Heart left ventricle (tissue), 13 donors: ENCODE data around the gene DIP2C.

ENCODE experiments used
- POLR2A ChIP-seq, 2 donors: fragments of 450-650 bp; IDR thresholded peaks; one replicate each; pipeline ENCODE4 v1.6.1; 2017; ENCODE audit warnings: antibody characterized with exemption in 2 of 2, mild to moderate bottlenecking in 2 of 2, moderate library complexity in 2 of 2
- TF ChIP-seq, protein P1 (sequence below), 12 donors: fragments of 200-600 bp; sonication (generic) in 4 of 12; IDR thresholded peaks; one replicate each; pipeline versions ENCODE4 v1.5.0 to v1.8.0; 2018 to 2022; ENCODE audit warnings: antibody characterized with exemption in 12 of 12, mild to moderate bottlenecking in 5 of 12
- donor health status: ischemic (EF 13 %, LVEDD 7.1; RV severe dilation, severe dysfunction).
- donor health status: DM: no; HTN: yes; CAD: no.
- donor health status: DM: no; HTN: no; CAD: no.
- donor health status: ischemic (EF 25% LVEDD 6.9; RV normal size, moderate dysfunction).
- donor health status: ischemic (EF 25% LVEDD 5.7; RV mildly dilated, moderate dysfunction).
- donor health status: ischemic (EF 35%, LVEDD 5.7; RV mildly dilated, moderate dysfunction).
- donor health status: nonischemic (EF 11% LVEDD 7.7; RV severe dilation, severe dysfunction).
- donor health status: DM: yes; HTN: yes; CAD: no.
- donor health status: PGD.
- donor health status: ischemic (EF 29% LVEDD 5.4; RV normal size, mild dysfunction).
- donor health status: nonischemic (EF 23%, LVEDD 6.1; RV moderate dilation, normal function).

DNA sequence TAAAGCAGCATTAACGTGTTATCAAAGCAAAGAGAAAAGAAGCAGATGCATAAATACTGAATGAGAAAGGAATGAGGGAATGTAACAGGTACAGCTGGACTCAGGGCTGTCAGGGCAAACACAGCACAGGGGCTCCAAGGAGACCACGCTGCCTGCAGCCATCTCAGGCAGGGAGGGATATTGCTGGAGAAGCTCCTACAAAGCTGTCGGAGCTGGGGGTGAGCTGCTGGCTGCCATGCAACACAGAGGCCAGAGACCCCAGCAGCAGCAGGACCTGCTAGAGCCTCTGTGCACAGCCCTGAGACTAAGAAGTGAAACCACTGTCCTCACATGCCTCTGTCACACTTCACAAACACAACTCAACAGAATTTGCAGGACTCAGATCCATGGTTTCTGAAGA, 235.8 kb downstream of the DIP2C start:
- TF ChIP-seq, protein P1, sequence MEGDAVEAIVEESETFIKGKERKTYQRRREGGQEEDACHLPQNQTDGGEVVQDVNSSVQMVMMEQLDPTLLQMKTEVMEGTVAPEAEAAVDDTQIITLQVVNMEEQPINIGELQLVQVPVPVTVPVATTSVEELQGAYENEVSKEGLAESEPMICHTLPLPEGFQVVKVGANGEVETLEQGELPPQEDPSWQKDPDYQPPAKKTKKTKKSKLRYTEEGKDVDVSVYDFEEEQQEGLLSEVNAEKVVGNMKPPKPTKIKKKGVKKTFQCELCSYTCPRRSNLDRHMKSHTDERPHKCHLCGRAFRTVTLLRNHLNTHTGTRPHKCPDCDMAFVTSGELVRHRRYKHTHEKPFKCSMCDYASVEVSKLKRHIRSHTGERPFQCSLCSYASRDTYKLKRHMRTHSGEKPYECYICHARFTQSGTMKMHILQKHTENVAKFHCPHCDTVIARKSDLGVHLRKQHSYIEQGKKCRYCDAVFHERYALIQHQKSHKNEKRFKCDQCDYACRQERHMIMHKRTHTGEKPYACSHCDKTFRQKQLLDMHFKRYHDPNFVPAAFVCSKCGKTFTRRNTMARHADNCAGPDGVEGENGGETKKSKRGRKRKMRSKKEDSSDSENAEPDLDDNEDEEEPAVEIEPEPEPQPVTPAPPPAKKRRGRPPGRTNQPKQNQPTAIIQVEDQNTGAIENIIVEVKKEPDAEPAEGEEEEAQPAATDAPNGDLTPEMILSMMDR (IDR thresholded peaks at IDR 0.05), result no peak
- no peak for TF ChIP-seq POLR2A (IDR thresholded peaks at IDR 0.05)
